Small intestine (tissue), 7 donors: ENCODE measurements around the gene ZFPM1. TPM values are rescaled to one million over a fixed set of nuclear protein-coding genes. Genes with fewer than 3 reads are reported as not detected.
A peak's percentile ranks its signal among the peaks of the same experiment; 100 is the strongest.

Experiments used
- DNase-seq, 2 donors: peaks; one replicate each; pipeline versions ENCODE4 v3.0.0 to v3.0.0-alpha.2; 2013
- FAIRE-seq: peaks from 2 replicates; lab custom pipeline; 2012; peaks lifted over from hg19 to GRCh38; lab: Jason Lieb, UNC
- H3K27ac ChIP-seq, 3 donors: one replicate each; pipeline ENCODE4 v1.5.1; 2013; ENCODE audit warnings: low read length in 2 of 3, mild to moderate bottlenecking in 2 of 3, control low read depth in 1 of 3, inconsistent platforms in 1 of 3, low read depth in 1 of 3, moderate library complexity in 1 of 3
- H3K27me3 ChIP-seq, 3 donors: one replicate each; pipeline ENCODE4 v1.6.1; 2013; ENCODE audit warnings: low read length in 3 of 3, inconsistent platforms in 1 of 3; ENCODE audit not compliant: control insufficient read depth in 3 of 3, insufficient read depth in 3 of 3
- H3K36me3 ChIP-seq, 3 donors: one replicate each; pipeline ENCODE4 v1.6.1; 2013; ENCODE audit warnings: low read length in 3 of 3, inconsistent platforms in 1 of 3, low read depth in 1 of 3, mild to moderate bottlenecking in 1 of 3, moderate library complexity in 1 of 3; ENCODE audit not compliant: control insufficient read depth in 3 of 3, insufficient read depth in 2 of 3
- H3K4me1 ChIP-seq, 3 donors: one replicate each; pipeline ENCODE4 v1.6.1; 2013; ENCODE audit warnings: low read length in 2 of 3, inconsistent platforms in 1 of 3, low read depth in 1 of 3, mild to moderate bottlenecking in 1 of 3, moderate library complexity in 1 of 3; ENCODE audit not compliant: control insufficient read depth in 3 of 3, insufficient read depth in 2 of 3
- H3K4me3 ChIP-seq, 3 donors: one replicate each; pipeline ENCODE4 v1.5.1; 2013; ENCODE audit warnings: low read length in 3 of 3, control low read depth in 1 of 3, inconsistent platforms in 1 of 3, low read depth in 1 of 3, mild to moderate bottlenecking in 1 of 3, moderate library complexity in 1 of 3
- H3K9me3 ChIP-seq, 2 donors: one replicate each; pipeline ENCODE4 v1.6.1; 2013; ENCODE audit warnings: low read depth in 1 of 2, low read length in 1 of 2; ENCODE audit not compliant: control insufficient read depth in 2 of 2, insufficient read depth in 1 of 2
- WGBS, 3 donors: extraction: QIAGEN DNeasy Blood & Tissue Kit; methylation state at CpG; one replicate each; pipeline ENCODE4 v1.1.7; 2013; 5-methylcytosine and 5-hydroxymethylcytosine counted together
- polyA plus RNA-seq, 4 donors: library from polyadenylated mRNA; stranded (reverse) in 3 of 4; unstranded in 1 of 4; fragments of 200-250 nt in 3 of 4; fragments of 120-200 nt in 1 of 4; gene quantifications; one replicate each; pipeline versions ENCODE4 v1.2.1 to v1.2.3, GENCODE V29; 2013
- donor health status: healthy with polysubstance abuse.
- donor health status: control.
- donor health status: control.
- donor health status: Bipolar disorder and iron deficiency.
- donor health status: healthy.

ZFPM1 gene
- polyA plus RNA-seq, 4 donors, result 8.1 to 26.6 (median 12.0) TPM

GRCh38 chr16:88491560-88492310 lies 38.7 kb downstream of the ZFPM1 start:
- Histone ChIP-seq H3K4me3 (no peak overlapping the region), H3K27me3 (no peaks in the 10 kb centered on the region), H3K27ac (peak overlapping the region in 1 of 3 donors; percentile 32), H3K36me3 (peaks cover 0 to 90% (median 0%) of the 10 kb centered on the region in 3 donors), H3K4me1 (peaks cover 7 to 90% (median 8%) of the 10 kb centered on the region in 3 donors), H3K9me3 (peaks cover 0 to 9% of the 10 kb centered on the region in 2 donors)
- WGBS, 3 donors, result 80 to 84% (median 82%) methylated on average over 28 of the region's 28 CpGs
- no peak for FAIRE-seq
- no peak for DNase-seq

DNA sequence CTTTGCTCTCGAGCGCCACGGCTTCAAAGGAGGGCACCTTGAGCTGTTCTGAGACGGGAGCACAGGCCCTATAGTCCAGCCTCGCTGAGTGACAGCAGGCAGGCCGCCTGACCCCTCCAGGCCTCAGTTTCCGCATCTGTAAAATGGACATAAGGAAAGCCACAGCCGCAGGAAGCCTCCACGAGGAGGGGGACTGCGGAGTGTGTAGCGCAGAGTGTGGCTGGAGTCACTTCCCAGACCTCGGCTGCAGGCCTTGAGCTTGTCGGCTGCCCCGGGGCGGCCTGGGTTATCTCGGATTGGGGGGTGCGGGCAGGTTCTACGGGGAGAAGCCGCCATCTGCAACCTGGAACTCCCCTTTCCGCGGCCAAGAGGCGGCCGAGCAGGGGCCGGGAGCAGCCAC lies 40.8 kb downstream of the ZFPM1 start:
- Histone ChIP-seq H3K36me3 (peaks cover 0 to 91% (median 0%) of the 10 kb centered on the region in 3 donors), H3K9me3 (peaks cover 0 to 4% of the 10 kb centered on the region in 2 donors), H3K27me3 (no peaks in the 10 kb centered on the region), H3K4me1 (peaks cover 5 to 89% (median 8%) of the 10 kb centered on the region in 3 donors), H3K4me3 (no peak overlapping the region), H3K27ac (peak overlapping the region in 1 of 3 donors; percentile 56)
- no peak for FAIRE-seq
- WGBS, 3 donors, result 93 to 95% (median 94%) methylated on average over 22 to 24 of the region's 24 CpGs
- no peak for DNase-seq

- H3K27me3 ChIP-seq, result no peaks in the 10 kb centered on the region
- 77 to 87% (median 83%) methylated on average over 39 to 43 of the region's 43 CpGs for WGBS, 3 donors
- DNase-seq, result peak in 1 of 2 donors; percentile 59
Observed at GRCh38 chr16:88494335-88495154, 41.5 kb downstream of the ZFPM1 start.

GRCh38 chr16:88495268-88495772 lies 42.2 kb downstream of the ZFPM1 start:
- H3K4me1 ChIP-seq, result peaks cover 5 to 91% (median 11%) of the 10 kb centered on the region in 3 donors
- no peak for DNase-seq
- 81 to 96% (median 94%) methylated on average over 15 of the region's 15 CpGs for WGBS, 3 donors
- H3K27me3 ChIP-seq, result no peaks in the 10 kb centered on the region
- peaks cover 0 to 4% of the 10 kb centered on the region in 2 donors for H3K9me3 ChIP-seq
- FAIRE-seq, result no peak
- H3K36me3 ChIP-seq, result peaks cover 0 to 91% (median 0%) of the 10 kb centered on the region in 3 donors
- peak overlapping the region in 2 of 3 donors; percentile 27 to 56 for H3K27ac ChIP-seq
- H3K4me3 ChIP-seq, result no peak overlapping the region

More at GRCh38 chr16:88494335-88495154, 41.5 kb downstream of the ZFPM1 start:
- FAIRE-seq, result no peak
- Histone ChIP-seq H3K4me1 (peaks cover 5 to 89% (median 8%) of the 10 kb centered on the region in 3 donors), H3K27ac (peak overlapping the region in 1 of 3 donors; percentile 56), H3K4me3 (no peak overlapping the region), H3K9me3 (peaks cover 0 to 4% of the 10 kb centered on the region in 2 donors), H3K36me3 (peaks cover 0 to 91% (median 0%) of the 10 kb centered on the region in 3 donors)

- peaks cover 0 to 4% of the 10 kb centered on the region in 2 donors for H3K9me3 ChIP-seq
- peak overlapping the region in 2 of 3 donors; percentile 83 to 88 for H3K27ac ChIP-seq
- FAIRE-seq, result no peak
- DNase-seq, result peak in 1 of 2 donors; percentile 71
- 36 to 58% (median 43%) methylated on average over 46 of the region's 46 CpGs for WGBS, 3 donors
- H3K27me3 ChIP-seq, result no peaks in the 10 kb centered on the region
- H3K4me1 ChIP-seq, result peaks cover 5 to 79% (median 9%) of the 10 kb centered on the region in 3 donors
- peaks cover 0 to 88% (median 0%) of the 10 kb centered on the region in 3 donors for H3K36me3 ChIP-seq
- H3K4me3 ChIP-seq, result no peak overlapping the region
Observed at GRCh38 chr16:88497561-88498462, 44.7 kb downstream of the ZFPM1 start.

DNA sequence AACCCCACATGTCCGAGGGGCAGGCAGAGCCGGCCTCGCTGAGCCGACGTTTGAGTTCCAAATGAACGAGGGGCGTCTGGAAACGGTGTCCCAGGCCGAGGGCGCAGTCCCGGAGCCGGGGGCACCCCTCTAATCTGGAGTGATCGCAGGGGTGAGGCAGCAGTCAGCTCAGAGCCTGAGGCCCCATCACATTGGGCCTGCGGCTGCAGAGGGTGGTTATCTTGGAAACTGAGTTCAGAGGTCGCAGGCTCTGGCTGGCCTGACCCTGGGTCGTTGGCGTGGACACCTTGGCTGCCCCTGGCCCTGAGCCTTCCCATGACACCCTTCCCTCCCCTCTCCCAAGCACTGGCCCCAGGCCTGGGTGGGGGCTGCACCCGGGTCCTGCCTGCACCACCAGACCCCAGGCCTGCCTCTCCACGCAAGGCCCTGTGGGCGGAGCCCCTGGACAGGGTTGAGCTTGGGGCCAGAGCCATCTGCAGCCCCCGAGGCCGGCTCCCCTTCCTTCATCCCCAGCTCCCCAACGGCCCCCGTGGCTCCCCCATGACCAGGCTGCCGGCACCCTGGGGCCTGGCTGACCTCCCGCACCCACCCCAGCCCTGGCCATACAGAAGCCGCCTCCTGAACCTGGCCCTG lies 45.6 kb downstream of the ZFPM1 start:
- WGBS, 3 donors, result 69 to 79% (median 69%) methylated on average over 23 to 27 of the region's 27 CpGs
- Histone ChIP-seq H3K27ac (peak overlapping the region in 2 of 3 donors; percentile 83 to 88), H3K27me3 (no peaks in the 10 kb centered on the region), H3K4me1 (peaks cover 5 to 86% (median 10%) of the 10 kb centered on the region in 3 donors), H3K36me3 (peaks cover 0 to 94% (median 0%) of the 10 kb centered on the region in 3 donors), H3K9me3 (peaks cover 0 to 4% of the 10 kb centered on the region in 2 donors), H3K4me3 (no peak overlapping the region)
- DNase-seq, result peak in 1 of 2 donors; percentile 57
- FAIRE-seq, result no peak

GRCh38 chr16:88499292-88499691 lies 46.2 kb downstream of the ZFPM1 start:
- Histone ChIP-seq H3K27ac (peak overlapping the region; percentile 20 to 88 (median 83)), H3K36me3 (peaks cover 0 to 94% (median 0%) of the 10 kb centered on the region in 3 donors), H3K27me3 (no peaks in the 10 kb centered on the region), H3K9me3 (peaks cover 0 to 4% of the 10 kb centered on the region in 2 donors), H3K4me3 (no peak overlapping the region), H3K4me1 (peaks cover 5 to 86% (median 10%) of the 10 kb centered on the region in 3 donors)
- peak in 1 of 2 donors; percentile 62 for DNase-seq
- FAIRE-seq, result no peak
- WGBS, 3 donors, result 42 to 66% (median 61%) methylated on average over 10 to 19 of the region's 19 CpGs
